Measurements from ENCODE around the gene TBC1D5.

DNA sequence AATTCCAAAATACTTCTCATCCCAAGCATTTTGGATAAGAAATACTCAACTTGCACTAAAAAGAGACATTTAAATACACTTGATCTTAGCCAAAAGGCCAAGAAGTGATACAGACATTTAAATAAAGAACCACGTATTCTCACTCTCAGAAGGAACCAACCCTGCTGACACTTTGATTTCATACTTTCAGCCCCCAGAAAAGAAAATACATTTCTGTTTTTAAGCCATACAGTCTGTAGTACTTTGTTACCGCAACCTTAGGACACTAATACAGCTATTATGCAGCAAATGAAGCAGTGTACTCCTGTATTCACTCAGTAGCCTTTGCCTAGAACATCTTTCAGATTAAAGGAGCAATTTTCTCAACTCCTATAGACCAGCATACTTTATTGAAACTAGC lies 86.7 kb downstream of the TBC1D5 start:
- TF ChIP-seq, protein P1, sequence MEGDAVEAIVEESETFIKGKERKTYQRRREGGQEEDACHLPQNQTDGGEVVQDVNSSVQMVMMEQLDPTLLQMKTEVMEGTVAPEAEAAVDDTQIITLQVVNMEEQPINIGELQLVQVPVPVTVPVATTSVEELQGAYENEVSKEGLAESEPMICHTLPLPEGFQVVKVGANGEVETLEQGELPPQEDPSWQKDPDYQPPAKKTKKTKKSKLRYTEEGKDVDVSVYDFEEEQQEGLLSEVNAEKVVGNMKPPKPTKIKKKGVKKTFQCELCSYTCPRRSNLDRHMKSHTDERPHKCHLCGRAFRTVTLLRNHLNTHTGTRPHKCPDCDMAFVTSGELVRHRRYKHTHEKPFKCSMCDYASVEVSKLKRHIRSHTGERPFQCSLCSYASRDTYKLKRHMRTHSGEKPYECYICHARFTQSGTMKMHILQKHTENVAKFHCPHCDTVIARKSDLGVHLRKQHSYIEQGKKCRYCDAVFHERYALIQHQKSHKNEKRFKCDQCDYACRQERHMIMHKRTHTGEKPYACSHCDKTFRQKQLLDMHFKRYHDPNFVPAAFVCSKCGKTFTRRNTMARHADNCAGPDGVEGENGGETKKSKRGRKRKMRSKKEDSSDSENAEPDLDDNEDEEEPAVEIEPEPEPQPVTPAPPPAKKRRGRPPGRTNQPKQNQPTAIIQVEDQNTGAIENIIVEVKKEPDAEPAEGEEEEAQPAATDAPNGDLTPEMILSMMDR (conservative IDR thresholded peaks at IDR 0.05) = no peak
- no peak for TF ChIP-seq ZFX (IDR thresholded peaks at IDR 0.05)
